Gastrocnemius medialis (tissue), 4 donors: Measurements from ENCODE around the gene CCDC13. TPM values are rescaled to one million over a fixed set of nuclear protein-coding genes. Genes with fewer than 3 reads are reported as not detected.

Source experiments
- ATAC-seq, 2 donors: fragments of 150-250 bp; one replicate each; pipeline ENCODE4 v1.9.1; 2016
- DNase-seq, 2 donors: peaks; one replicate each; pipeline ENCODE4 v3.0.0-alpha.2; 2019
- H3K27ac ChIP-seq, 4 donors: fragments of 200-600 bp; sonication (generic); 1 replicate in 1 of 4; 2 replicates in 3 of 4; pipeline ENCODE4 v1.5.1; 2016 to 2018; ENCODE audit warnings: mild to moderate bottlenecking in 2 of 4, moderate library complexity in 1 of 4
- H3K27me3 ChIP-seq, 3 donors: fragments of 200-600 bp; sonication (generic) in 2 of 3; 1 replicate in 1 of 3; 2 replicates in 2 of 3; pipeline versions ENCODE4 v1.5.1 to v1.6.0; 2016 to 2019; ENCODE audit warnings: mild to moderate bottlenecking in 1 of 3, moderate library complexity in 1 of 3
- H3K36me3 ChIP-seq, 2 donors: fragments of 200-600 bp; sonication (generic) in 1 of 2; one replicate each; pipeline ENCODE4 v1.5.1; 2017 to 2018
- H3K4me1 ChIP-seq, 2 donors: fragments of 200-600 bp; sonication (generic) in 1 of 2; one replicate each; pipeline ENCODE4 v1.5.1; 2016 to 2017; ENCODE audit warnings: mild to moderate bottlenecking in 2 of 2
- H3K4me3 ChIP-seq, 4 donors: fragments of 200-600 bp; sonication (generic) in 3 of 4; 1 replicate in 1 of 4; 2 replicates in 3 of 4; pipeline ENCODE4 v1.5.1; 2016 to 2019; ENCODE audit warnings: mild to moderate bottlenecking in 2 of 4
- H3K9me3 ChIP-seq, 3 donors: fragments of 200-600 bp; sonication (generic) in 2 of 3; 1 replicate in 1 of 3; 2 replicates in 2 of 3; pipeline ENCODE4 v1.5.1; 2016 to 2019
- CTCF ChIP-seq, 5 experiments: fragments of 450-650 bp in 3 of 5; fragments of 200-600 bp in 2 of 5; sonication (generic) in 2 of 5; IDR thresholded peaks in 4 of 5; conservative IDR thresholded peaks in 1 of 5; 1 replicate in 4 of 5; 2 replicates in 1 of 5; pipeline ENCODE4 v1.5.1; 2016 to 2019; ENCODE audit warnings: antibody characterized with exemption in 5 of 5, mild to moderate bottlenecking in 3 of 5, moderate library complexity in 3 of 5
- POLR2A ChIP-seq, 2 donors: fragments of 450-650 bp; IDR thresholded peaks; one replicate each; pipeline ENCODE4 v1.6.1; 2017; ENCODE audit warnings: antibody characterized with exemption in 2 of 2, mild to moderate bottlenecking in 2 of 2, moderate library complexity in 2 of 2
- in situ Hi-C, 4 donors: fragments of 200-750 bp; cut with MboI; loops; one replicate each; pipeline versions ENCODE4 v1.15.0 to v1.8.0; 2017; ENCODE audit warnings: low sequenced_read_pairs in 4 of 4
- intact Hi-C: fragments of 100-400 bp; cut with DNase I; formaldehyde crosslinking; loops from one replicate; pipeline ENCODE4 v1.15.1; 2023; ENCODE audit warnings: low total_unique reads
- total RNA-seq, 4 donors: library from RNA; depleted of rRNA; stranded (reverse); fragments of >200 nt; gene quantifications; one replicate each; pipeline versions ENCODE4 v1.1.0 to v1.2.3, GENCODE V29; 2016

Gene CCDC13
- total RNA-seq, 4 donors from 2014 or later, result 0.12 to 1.5 (median 1.1) TPM

DNA sequence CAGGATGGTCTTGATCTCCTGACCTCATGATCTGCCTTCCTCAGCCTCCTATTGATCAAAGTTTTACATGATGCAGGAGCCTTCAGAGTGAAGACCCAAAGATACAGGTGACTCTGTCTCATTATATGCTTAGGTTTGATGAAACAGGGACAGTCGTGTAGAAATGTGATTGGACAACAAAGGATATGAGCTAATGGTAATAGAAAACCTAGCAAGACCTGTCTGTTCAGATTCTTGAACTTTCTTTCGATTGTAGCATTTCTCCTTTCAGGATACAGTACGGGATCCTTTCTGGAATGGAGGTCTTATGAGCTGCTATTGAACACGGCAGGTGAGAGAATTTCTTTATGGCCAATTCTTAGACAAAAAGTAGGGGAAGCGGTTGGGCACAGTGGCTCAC, 36.1 kb upstream of the CCDC13 start, which contains the start of gene ACKR2:
TSS of gene ACKR2 (plus strand) at position 244 of the 400 bp plus-strand sequence. CDS start 55,058 bp downstream, outside the sequence.
- H3K27me3 ChIP-seq, result no peaks in the 10 kb centered on the region
- TF ChIP-seq CTCF (IDR thresholded peaks at IDR 0.05 in 4 of 5, conservative IDR thresholded peaks at IDR 0.05 in 1 of 5) (no peak), POLR2A (IDR thresholded peaks at IDR 0.05) (no peak)
- in situ Hi-C loops (no loop called here), intact Hi-C loops (loop anchor here (10.0 kb wide), 1 partner anchor 1594 kb away; no protein-coding TSS in a partner anchor)
- no peak within 1 kb of the TSS for H3K27ac ChIP-seq
- ATAC-seq, result no peak
- H3K4me3 ChIP-seq, result no peak within 1 kb of the TSS
- peaks cover 0 to 7% of the 10 kb centered on the region in 2 donors for H3K4me1 ChIP-seq
- no peak for DNase-seq
- no peaks in the 10 kb centered on the region for H3K36me3 ChIP-seq
- no peaks in the 10 kb centered on the region for H3K9me3 ChIP-seq

- intact Hi-C loops (loop anchor here (10.0 kb wide), 1 partner anchor 1593 kb away; no protein-coding TSS in a partner anchor), in situ Hi-C loops (no loop called here)
- H3K4me1 ChIP-seq, result peaks cover 4 to 12% of the 10 kb centered on the region in 2 donors
- ATAC-seq, result no peak
- no peak overlapping the region for H3K4me3 ChIP-seq
- no peaks in the 10 kb centered on the region for H3K27me3 ChIP-seq
- no peak overlapping the region for H3K27ac ChIP-seq
- H3K36me3 ChIP-seq, result no peaks in the 10 kb centered on the region
- DNase-seq, result no peak
- H3K9me3 ChIP-seq, result no peaks in the 10 kb centered on the region
- TF ChIP-seq CTCF (IDR thresholded peaks at IDR 0.05 in 4 of 5, conservative IDR thresholded peaks at IDR 0.05 in 1 of 5) (no peak), POLR2A (IDR thresholded peaks at IDR 0.05) (no peak)
Measured at GRCh38 chr3:42807929-42808328, 34.9 kb upstream of the CCDC13 start.

DNA sequence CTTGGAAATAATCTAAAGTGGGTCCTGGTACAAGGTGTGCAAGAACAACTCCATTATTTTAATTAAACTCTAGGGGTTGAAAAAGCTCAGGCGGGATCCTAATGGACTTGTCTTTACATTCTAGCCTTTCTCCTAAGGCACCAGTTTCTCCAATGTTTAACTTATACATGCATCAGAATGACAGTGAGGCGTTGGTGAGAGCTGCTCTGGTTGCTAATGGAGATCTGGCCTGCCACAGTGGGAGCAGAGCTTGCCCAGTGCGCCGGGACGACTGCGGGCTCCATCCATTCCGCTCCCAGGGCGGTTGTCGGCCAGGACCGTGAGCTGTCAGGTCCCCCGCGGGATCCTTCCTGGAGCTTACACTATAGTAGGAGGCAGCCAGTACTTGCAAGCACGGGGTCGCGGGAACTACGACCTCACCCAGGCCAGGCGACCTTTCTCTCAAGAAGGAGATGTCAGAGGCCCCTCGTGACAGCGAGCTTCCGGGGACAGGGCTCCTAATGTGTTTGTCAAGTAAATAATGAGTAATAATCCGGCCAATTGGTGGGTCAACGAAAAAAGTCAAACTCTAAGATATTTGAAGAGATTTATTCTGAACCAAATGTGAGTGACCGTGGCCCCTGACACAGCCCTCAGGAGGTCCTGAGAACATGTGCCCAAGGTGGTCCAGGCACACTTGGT, 32.2 kb upstream of the CCDC13 start:
- Histone ChIP-seq H3K36me3 (no peaks in the 10 kb centered on the region), H3K4me3 (peak overlapping the region; percentile 78 to 98 (median 88)), H3K4me1 (peaks cover 30 to 36% of the 10 kb centered on the region in 2 donors), H3K27ac (peak overlapping the region; percentile 95 to 98 (median 97)), H3K9me3 (no peaks in the 10 kb centered on the region), H3K27me3 (no peaks in the 10 kb centered on the region)
- in situ Hi-C loops (no loop called here), intact Hi-C loops (loop anchor here (10.0 kb wide), 1 partner anchor 1590 kb away; no protein-coding TSS in a partner anchor)
- TF ChIP-seq POLR2A (IDR thresholded peaks at IDR 0.05) (no peak), CTCF (IDR thresholded peaks at IDR 0.05 in 4 of 5, conservative IDR thresholded peaks at IDR 0.05 in 1 of 5) (no peak)
- ATAC-seq (peak in 1 of 2 donors; percentile 3), DNase-seq (peak in 1 of 2 donors; percentile 31)

- Histone ChIP-seq H3K27me3 (no peaks in the 10 kb centered on the region), H3K36me3 (no peaks in the 10 kb centered on the region), H3K4me3 (peak overlapping the region; percentile 78 to 98 (median 88)), H3K4me1 (peaks cover 35 to 36% of the 10 kb centered on the region in 2 donors), H3K27ac (peak overlapping the region; percentile 95 to 98 (median 97)), H3K9me3 (no peaks in the 10 kb centered on the region)
- DNase-seq, result no peak
- TF ChIP-seq CTCF (IDR thresholded peaks at IDR 0.05 in 4 of 5, conservative IDR thresholded peaks at IDR 0.05 in 1 of 5), result no peak
- TF ChIP-seq POLR2A (IDR thresholded peaks at IDR 0.05), result no peak
- intact Hi-C loops (loop anchor here (10.0 kb wide), 1 partner anchor 1590 kb away; no protein-coding TSS in a partner anchor), in situ Hi-C loops (no loop called here)
- no peak for ATAC-seq
Measured at GRCh38 chr3:42804831-42805132, 31.7 kb upstream of the CCDC13 start.
